ENCODE measurements around the gene SCN1B.
"Not testable (repeated sequence)": the region's sequence is repeated elsewhere in the genome, so short reads cannot be mapped to it uniquely, and the experiment has no call there.

SCN1B gene

GRCh38 chr19:35002037-35002535 lies 28.2 kb upstream of the SCN1B start:
- no peak for DNase-seq

GRCh38 chr19:35004517-35005255 lies 25.6 kb upstream of the SCN1B start:
- DNase-seq: no peak

DNA sequence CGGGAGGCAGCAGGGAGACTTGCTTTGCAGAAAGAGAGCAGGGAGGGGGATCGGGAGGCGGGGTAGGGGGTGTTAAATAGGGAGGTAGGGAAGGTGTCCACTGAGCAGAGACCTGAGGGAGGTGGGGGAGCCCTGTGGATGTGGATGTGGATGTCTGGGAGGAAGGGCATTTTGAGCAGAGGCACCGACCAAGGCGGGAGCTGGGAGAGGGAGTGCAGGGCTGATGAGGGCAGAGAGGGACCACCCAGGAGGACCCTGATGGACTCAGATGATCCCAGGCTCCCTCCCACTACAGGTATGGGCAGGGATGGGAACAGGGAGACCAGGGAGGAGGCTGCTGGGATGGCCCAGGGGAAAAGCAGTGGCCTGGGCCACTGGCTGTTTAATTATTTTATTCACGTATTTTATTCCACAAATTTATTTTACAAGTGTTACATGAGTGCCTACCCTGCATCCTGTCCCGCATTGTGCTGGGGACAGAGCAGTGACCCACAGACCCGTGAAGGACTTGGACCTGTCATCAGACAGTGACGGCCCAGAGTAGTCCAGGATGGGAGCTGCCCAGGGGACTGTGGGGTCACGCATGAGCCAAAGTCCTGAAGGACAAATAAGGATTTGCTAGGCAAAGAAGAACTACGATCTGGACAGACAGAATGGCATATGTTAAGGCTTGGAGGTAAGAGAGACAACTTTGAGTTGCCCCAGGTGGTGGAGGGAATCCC lies 24.9 kb upstream of the SCN1B start:
- no peak for DNase-seq

DNA sequence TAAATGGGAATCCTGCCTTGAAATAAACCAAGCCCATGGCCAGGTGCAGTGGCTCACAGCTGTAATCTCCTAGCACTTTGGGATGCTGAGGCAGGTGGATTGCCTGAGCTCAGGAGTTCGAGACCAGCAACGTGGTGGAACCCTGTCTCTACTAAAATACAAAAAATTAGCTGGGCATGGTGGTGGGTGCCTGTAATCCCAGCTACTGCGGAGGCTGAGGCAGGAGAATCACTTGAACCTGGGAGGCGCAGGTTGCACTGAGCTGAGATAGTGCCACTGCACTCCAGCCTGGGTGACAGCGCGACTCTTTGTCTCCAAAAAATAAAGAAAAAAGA lies 24.3 kb upstream of the SCN1B start:
- DNase-seq: not testable (repeated sequence)

- no peak for DNase-seq
These were observed 23.8 kb upstream of the SCN1B start for GRCh38 chr19:35006342-35006998.

GRCh38 chr19:35006999-35007365 lies 23.3 kb upstream of the SCN1B start:
- no peak for DNase-seq

- not testable (repeated sequence) for DNase-seq
These were observed 22.8 kb upstream of the SCN1B start for GRCh38 chr19:35007427-35007826.

DNA sequence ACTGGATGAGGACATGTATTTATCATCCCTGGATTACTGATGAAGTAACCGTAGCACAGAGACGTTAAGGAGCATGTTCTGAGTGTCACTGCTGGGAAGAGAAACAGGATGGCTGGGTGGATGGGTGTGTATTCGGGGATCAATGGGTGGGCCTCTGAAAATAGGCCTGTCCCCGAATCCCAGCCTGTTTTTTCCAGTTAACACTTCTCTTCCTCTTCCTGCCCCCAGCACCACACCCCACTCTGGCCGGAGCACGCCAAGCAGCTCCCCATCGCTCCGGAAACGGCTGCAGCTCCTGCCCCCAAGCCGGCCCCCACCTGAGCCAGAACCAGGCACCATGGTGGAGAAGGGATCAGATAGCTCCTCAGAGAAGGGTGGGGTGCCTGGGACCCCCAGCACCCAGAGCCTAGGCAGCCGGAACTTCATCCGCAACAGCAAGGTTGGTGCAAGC lies 21.4 kb upstream of the SCN1B start:
- DNase-seq: no peak

- no peak for DNase-seq
These were observed 20.6 kb upstream of the SCN1B start for GRCh38 chr19:35009424-35010415.

GRCh38 chr19:35011091-35011689 lies 19.1 kb upstream of the SCN1B start:
- no peak for DNase-seq

DNA sequence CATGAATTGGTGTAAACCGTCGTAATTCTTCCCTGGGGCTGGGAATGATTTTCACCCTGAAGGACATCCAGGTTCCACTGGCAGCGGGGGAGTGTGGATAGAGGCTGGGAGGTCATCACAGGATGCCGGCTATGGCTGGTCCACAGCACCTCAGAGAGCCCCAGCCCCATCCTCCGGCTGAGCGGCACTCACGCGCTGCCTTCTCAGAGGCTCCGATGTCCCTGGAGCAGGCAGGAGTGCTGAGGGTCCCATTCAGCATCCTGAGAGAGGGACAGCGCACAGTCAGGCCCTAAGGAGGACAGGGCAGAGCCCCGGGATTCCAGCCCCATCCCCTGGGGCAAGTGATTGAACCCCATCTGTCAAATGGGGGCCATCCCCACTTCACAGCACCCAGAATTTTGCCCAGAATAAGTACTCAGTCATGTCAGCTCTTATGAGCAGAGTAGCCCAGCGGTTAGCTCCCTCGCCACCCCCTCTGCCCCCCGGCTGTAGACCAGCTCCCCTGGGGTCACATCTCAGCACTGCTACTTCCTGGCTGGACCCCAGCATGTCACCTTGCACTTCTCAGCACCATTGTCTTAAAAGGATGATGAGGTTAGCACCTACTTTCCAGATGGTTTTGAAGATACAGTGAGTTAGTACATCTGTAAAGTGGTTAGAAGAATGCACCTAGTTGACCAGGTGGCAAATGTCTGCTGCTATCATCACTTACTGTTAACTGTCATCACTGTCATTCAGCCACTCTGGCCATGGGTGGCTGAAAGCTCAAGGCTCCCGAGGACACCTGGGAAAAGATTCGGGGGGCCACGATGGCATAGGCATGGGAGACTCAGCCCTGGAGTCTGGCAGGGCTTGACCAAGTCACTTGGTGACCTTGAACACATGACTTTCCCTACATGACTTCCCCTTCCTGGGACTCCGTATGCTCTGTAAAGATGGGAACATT lies 18.3 kb upstream of the SCN1B start:
- no peak for DNase-seq

DNA sequence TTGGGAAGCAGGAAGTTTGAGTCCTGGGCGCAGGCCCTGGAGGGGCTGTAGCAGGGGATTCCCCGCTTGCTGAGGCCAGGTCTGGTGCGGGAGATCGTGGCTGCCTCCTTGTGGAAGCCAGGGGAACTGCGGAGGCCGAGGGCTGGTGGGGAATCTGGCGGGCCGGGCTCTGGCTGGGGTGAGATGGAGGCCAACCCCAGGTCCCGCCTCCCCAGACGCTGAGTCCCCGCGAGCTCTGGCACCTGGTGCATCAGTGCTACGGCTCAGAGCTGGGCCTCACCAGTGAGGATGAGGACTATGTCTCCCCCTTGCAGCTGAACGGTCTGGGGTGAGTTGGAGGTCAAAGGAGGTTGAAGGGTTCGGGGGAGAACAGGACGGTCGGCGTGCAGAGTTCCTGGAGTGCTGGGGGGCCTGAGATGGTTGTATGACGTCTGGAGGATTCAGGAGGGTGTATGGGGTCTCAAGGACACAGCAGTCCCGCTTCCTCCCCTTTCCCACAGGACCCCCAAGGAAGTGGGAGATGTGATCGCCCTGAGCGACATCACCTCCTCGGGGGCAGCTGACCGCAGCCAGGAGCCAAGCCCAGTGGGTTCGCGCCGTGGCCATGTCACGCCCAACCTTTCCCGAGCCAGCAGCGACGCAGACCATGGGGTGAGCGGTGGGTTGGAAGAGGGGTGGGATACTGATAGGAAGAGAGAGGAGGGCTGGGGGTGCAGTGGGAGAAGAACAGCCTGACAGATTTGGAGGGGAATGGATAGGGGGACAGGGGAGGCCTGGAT lies 17.0 kb upstream of the SCN1B start:
- peak; percentile 17 for DNase-seq

- no peak for DNase-seq
These were observed 16.2 kb upstream of the SCN1B start for GRCh38 chr19:35013820-35014754.

- not testable (repeated sequence) for DNase-seq
These were observed 15.5 kb upstream of the SCN1B start for GRCh38 chr19:35014774-35015173.

DNA sequence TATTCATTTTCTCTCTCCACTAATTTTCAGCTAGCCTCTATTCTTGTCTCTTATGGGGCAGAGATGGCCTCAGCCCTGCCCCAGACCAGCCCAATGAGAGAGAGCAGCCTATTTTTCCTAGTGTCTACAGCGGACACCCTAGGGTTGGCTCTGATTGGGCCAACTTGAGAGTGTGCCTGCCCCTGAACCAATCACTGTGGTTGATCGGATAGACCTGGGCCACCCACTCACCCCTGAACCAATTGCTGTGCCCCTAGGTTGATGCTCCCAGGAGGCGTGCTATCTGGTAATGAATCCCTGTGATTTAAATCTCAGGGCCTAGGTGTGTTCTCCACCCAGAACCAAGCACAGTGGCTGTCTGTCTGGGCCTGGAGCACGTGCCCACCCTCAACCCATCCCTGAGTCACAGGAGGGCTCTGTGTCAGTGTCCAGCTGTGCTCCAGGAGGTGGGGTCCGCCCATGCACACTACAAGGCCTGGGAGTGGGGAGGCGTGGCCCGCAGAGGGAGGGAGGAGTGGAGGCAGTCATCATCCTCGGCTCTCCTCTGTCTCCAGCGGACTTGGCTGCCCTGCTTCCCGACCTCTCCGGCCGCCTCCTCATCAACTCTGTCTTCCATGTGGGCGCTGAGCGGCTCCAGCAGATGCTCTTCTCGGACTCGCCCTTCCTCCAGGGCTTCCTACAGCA lies 14.9 kb upstream of the SCN1B start:
- DNase-seq: no peak

GRCh38 chr19:35015954-35016351 lies 14.3 kb upstream of the SCN1B start:
- DNase-seq: no peak

DNA sequence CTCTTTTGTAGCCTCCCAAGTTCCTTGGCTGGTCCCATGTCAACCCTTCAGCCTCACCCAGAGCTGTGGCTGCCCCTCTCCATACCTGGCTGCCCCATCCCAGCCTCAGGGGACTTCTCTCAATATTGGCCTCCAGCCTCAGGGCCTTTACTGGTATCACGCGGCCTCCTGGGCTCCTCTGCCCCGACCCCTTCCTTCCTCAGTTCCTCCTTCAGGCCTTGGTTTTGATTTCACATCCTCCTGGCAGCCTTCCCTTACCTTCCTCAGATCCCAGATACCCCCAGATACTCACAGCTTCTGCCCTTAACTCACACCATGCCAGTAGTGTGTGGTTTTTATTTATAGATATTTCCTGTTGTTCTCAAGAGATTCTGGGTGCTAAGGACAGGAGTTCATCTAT lies 12.8 kb upstream of the SCN1B start:
- no peak for DNase-seq

GRCh38 chr19:35018379-35018778 lies 11.9 kb upstream of the SCN1B start:
- DNase-seq: no peak
